SK-N-SH (cell line): Measurements from ENCODE around the gene PAQR6. TPM values are rescaled to one million over a fixed set of nuclear protein-coding genes. Genes with fewer than 3 reads are reported as not detected.

Experiments
- CHD2 ChIP-seq: fragments of 150-350 bp; IDR thresholded peaks from 2 replicates; pipeline ENCODE4 v1.6.1; 2018; ENCODE audit warnings: low read length; ENCODE audit not compliant: partially characterized antibody
- ELF1 ChIP-seq: IDR thresholded peaks from 2 replicates; pipeline ENCODE4 v1.4.0; 2012
- EP300 ChIP-seq, 2 experiments: IDR thresholded peaks; 2 replicates each; pipeline versions ENCODE4 v1.4.0 to v1.6.1; 2012; ENCODE audit warnings: borderline replicate concordance in 1 of 2, low read depth in 1 of 2, low read length in 1 of 2
- EZH2phosphoT487 ChIP-seq: fragments of 200-600 bp; sonication (generic); IDR thresholded peaks from 2 replicates; pipeline ENCODE4 v1.6.1; 2017; ENCODE audit warnings: low read depth, mixed run types, mild to moderate bottlenecking, antibody characterized with exemption, moderate library complexity, borderline replicate concordance
- FOXJ3 ChIP-seq: sonication (generic); formaldehyde crosslinking; IDR thresholded peaks from 2 replicates; pipeline ENCODE4 v1.5.1; 2020; ENCODE audit warnings: mild to moderate bottlenecking, missing genetic modification reagents
- GABPA ChIP-seq: IDR thresholded peaks from 2 replicates; pipeline ENCODE4 v1.4.0; 2012; ENCODE audit warnings: low read depth, mild to moderate bottlenecking
- MAX ChIP-seq: IDR thresholded peaks from 2 replicates; pipeline ENCODE4 v1.4.0; 2012; ENCODE audit warnings: low read depth
- MEF2A ChIP-seq: IDR thresholded peaks from 2 replicates; pipeline ENCODE4 v1.4.0; 2012; ENCODE audit warnings: low read depth, borderline replicate concordance
- RAD21 ChIP-seq: IDR thresholded peaks from 2 replicates; pipeline ENCODE4 v1.6.1; 2012; ENCODE audit warnings: mild to moderate bottlenecking, low read length
- RCOR1 ChIP-seq: fragments of 150-350 bp; IDR thresholded peaks from 2 replicates; pipeline ENCODE4 v1.6.1; 2017; ENCODE audit warnings: antibody characterized with exemption, low read length
- RFX5 ChIP-seq: IDR thresholded peaks from 2 replicates; pipeline ENCODE4 v1.6.1; 2012; ENCODE audit warnings: mild to moderate bottlenecking, improper control_type of control experiment, low read length
- TAF1 ChIP-seq: IDR thresholded peaks from 2 replicates; pipeline ENCODE4 v1.6.1; 2012; ENCODE audit warnings: low read depth, mild to moderate bottlenecking, low read length, moderate library complexity, borderline replicate concordance
- TCF12 ChIP-seq: IDR thresholded peaks from 2 replicates; pipeline ENCODE4 v1.4.0; 2012
- YY1 ChIP-seq: IDR thresholded peaks from 2 replicates; pipeline ENCODE4 v1.4.0; 2012; ENCODE audit warnings: low read depth, mild to moderate bottlenecking
- polyA plus RNA-seq, 3 experiments: library from polyadenylated mRNA; depleted of rRNA; stranded (reverse); fragments of >200 nt; gene quantifications; 2 replicates each; pipeline ENCODE4 v1.2.3, GENCODE V29; 2012
- TF ChIP-seq, protein P1 (sequence below): fragments of 150-350 bp; IDR thresholded peaks from 2 replicates; pipeline ENCODE4 v1.6.1; 2016; ENCODE audit warnings: mild to moderate bottlenecking, low read depth, low read length

The PAQR6 gene
- polyA plus RNA-seq, 1 of the 3 experiments (the other 2 are of a cell fraction), result 2.4 TPM

DNA sequence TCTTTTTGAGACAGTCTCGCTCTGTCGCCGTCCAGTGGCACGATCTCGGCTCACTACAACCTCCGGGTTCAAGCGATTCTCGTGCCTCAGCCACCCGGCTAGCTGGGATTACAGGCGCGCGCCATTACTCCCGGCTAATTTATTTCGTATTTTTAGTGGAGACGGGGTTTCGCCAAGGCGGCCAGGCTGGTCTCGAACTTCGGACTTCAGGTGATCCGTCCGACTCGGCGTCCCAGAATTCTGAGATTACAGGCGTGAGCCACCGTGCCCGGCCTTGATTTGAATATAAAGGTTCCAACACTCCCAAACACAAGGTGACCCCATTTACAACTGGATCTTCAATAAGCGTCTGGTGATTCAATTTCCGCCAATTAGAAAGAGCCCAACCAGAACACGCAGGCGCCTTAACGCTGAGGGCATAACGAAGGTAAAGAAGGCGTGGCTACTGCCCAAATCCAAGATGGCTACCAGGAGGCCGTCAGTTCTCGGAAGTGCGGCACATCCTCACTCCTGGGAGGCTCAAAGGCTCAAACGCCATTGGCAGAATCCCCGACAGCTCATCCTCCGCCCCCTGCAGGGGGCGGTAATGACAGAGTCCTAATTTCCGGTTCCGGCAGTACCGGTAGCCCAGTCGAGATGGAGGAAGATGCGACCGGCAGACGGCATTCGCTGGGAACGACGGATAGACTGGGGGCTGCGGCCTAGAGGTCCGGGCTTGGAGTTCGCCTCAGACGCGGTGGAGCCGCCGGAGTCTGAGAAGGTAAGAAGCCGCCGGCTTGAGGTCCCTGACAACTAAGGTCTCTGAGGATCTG lies 54.2 kb downstream of the PAQR6 start, which contains the start of gene SLC25A44 (continued):
- TF ChIP-seq, protein P1, sequence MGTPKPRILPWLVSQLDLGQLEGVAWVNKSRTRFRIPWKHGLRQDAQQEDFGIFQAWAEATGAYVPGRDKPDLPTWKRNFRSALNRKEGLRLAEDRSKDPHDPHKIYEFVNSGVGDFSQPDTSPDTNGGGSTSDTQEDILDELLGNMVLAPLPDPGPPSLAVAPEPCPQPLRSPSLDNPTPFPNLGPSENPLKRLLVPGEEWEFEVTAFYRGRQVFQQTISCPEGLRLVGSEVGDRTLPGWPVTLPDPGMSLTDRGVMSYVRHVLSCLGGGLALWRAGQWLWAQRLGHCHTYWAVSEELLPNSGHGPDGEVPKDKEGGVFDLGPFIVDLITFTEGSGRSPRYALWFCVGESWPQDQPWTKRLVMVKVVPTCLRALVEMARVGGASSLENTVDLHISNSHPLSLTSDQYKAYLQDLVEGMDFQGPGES, result peak; percentile 28; the same call in 1 of the 2 replicates
- TF ChIP-seq EP300 (IDR thresholded peaks at IDR 0.05; ENCODE audit: borderline replicate concordance in 1 of 2, low read depth in 1 of 2, low read length in 1 of 2) (no peak), CHD2 (peak; percentile 76), MEF2A (no peak), RCOR1 (peak; percentile 16; the same call in 1 of the 2 replicates), GABPA (peak; percentile 94), EZH2phosphoT487 (no peak), TAF1 (no peak; the same call in none of the 2 replicates), TCF12 (no peak), RFX5 (no peak), YY1 (peak; percentile 98), ELF1 (peak; percentile 80), RAD21 (no peak), MAX (peak; percentile 52; the same call in 1 of the 2 replicates), FOXJ3 (CRISPR knock-in tag) (no peak)

Other genes with a start within 250 kb of the PAQR6 start
- gene SSR2, start 227.1 kb downstream of the PAQR6 start, polyA plus RNA-seq (2012; rRNA removed), result 1,136 and 1,763 TPM in 2 replicates
- gene UBQLN4, start 194.3 kb downstream of the PAQR6 start, polyA plus RNA-seq (2012; rRNA removed), result 37.0 and 45.6 TPM in 2 replicates
- gene LAMTOR2, start 193.3 kb downstream of the PAQR6 start, polyA plus RNA-seq (2012; rRNA removed), result 184 and 230 TPM in 2 replicates
- gene RAB25, start 186.9 kb downstream of the PAQR6 start, polyA plus RNA-seq (2012; rRNA removed), result not detected in 2 replicates
- gene MEX3A, start 165.6 kb downstream of the PAQR6 start, polyA plus RNA-seq (2012; rRNA removed), result 15.1 and 16.2 TPM in 2 replicates
- 726 and 983 TPM in 2 replicates for gene LMNA, start 133.3 kb downstream of the PAQR6 start, polyA plus RNA-seq (2012; rRNA removed)
- 1.3 and 2.3 TPM in 2 replicates for gene SEMA4A, start 94.5 kb downstream of the PAQR6 start, polyA plus RNA-seq (2012; rRNA removed)
- gene SLC25A44, start 54.0 kb downstream of the PAQR6 start, polyA plus RNA-seq (2012; rRNA removed), result 28.5 and 40.2 TPM in 2 replicates
- 72.5 and 89.5 TPM in 2 replicates for gene PMF1, start 35.0 kb downstream of the PAQR6 start, polyA plus RNA-seq (2012; rRNA removed)
- gene BGLAP, start 5.9 kb downstream of the PAQR6 start, polyA plus RNA-seq (2012; rRNA removed), result 0.96 and 1.1 TPM in 2 replicates
- gene SMG5, start 34.8 kb upstream of the PAQR6 start, polyA plus RNA-seq (2012; rRNA removed), result 21.3 and 28.2 TPM in 2 replicates
- 4.2 and 4.5 TPM in 2 replicates for gene TMEM79, start 36.3 kb upstream of the PAQR6 start, polyA plus RNA-seq (2012; rRNA removed)
- gene GLMP, start 47.6 kb upstream of the PAQR6 start, polyA plus RNA-seq (2012; rRNA removed), result 40.5 and 41.7 TPM in 2 replicates
- gene VHLL, start 51.3 kb upstream of the PAQR6 start, polyA plus RNA-seq (2012; rRNA removed), result not detected in 2 replicates
- 295 and 359 TPM in 2 replicates for gene CCT3, start 90.2 kb upstream of the PAQR6 start, polyA plus RNA-seq (2012; rRNA removed)
- 1.5 TPM in 2 replicates for gene TSACC, start 90.5 kb upstream of the PAQR6 start, polyA plus RNA-seq (2012; rRNA removed)
- gene RHBG, start 121.2 kb upstream of the PAQR6 start, polyA plus RNA-seq (2012; rRNA removed), result 0.18 TPM in 1 of 2 replicates, not detected in the other